GM12874 (cell line): ENCODE measurements around the gene MB.

Experiments
- TF ChIP-seq, protein P1 (sequence below): IDR thresholded peaks from 2 replicates; pipeline ENCODE4 v1.5.1; 2011; ENCODE audit warnings: low read depth, mild to moderate bottlenecking, control low read depth, low read length, moderate library complexity; ENCODE audit not compliant: insufficient read depth

The MB gene

DNA sequence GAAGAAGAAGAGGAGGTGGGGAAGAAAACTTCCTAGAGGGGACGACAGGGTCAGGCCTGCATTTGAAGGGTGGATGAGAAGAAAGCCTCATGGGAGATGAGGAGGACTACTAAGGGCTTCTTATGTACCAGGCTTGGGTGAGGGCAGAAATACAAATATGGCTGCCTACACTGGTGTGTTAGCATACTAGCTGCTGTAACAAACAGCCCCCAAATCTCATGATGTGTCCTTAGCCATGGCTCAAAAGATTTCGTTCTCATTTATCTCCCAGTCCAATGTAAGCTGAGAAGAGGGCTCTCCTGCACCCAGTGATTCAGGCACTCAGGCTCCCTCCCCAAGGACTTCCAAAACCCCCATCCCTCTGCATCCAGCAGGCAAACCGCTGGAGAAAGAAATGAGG lies 11.6 kb upstream of the MB start:
- TF ChIP-seq, protein P1, sequence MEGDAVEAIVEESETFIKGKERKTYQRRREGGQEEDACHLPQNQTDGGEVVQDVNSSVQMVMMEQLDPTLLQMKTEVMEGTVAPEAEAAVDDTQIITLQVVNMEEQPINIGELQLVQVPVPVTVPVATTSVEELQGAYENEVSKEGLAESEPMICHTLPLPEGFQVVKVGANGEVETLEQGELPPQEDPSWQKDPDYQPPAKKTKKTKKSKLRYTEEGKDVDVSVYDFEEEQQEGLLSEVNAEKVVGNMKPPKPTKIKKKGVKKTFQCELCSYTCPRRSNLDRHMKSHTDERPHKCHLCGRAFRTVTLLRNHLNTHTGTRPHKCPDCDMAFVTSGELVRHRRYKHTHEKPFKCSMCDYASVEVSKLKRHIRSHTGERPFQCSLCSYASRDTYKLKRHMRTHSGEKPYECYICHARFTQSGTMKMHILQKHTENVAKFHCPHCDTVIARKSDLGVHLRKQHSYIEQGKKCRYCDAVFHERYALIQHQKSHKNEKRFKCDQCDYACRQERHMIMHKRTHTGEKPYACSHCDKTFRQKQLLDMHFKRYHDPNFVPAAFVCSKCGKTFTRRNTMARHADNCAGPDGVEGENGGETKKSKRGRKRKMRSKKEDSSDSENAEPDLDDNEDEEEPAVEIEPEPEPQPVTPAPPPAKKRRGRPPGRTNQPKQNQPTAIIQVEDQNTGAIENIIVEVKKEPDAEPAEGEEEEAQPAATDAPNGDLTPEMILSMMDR, result no peak

- TF ChIP-seq, protein P1, result peak; percentile 64
Observed at GRCh38 chr22:35627267-35628041, 10.3 kb upstream of the MB start.

GRCh38 chr22:35625763-35626432 lies 8.8 kb upstream of the MB start:
- TF ChIP-seq, protein P1, result no peak

DNA sequence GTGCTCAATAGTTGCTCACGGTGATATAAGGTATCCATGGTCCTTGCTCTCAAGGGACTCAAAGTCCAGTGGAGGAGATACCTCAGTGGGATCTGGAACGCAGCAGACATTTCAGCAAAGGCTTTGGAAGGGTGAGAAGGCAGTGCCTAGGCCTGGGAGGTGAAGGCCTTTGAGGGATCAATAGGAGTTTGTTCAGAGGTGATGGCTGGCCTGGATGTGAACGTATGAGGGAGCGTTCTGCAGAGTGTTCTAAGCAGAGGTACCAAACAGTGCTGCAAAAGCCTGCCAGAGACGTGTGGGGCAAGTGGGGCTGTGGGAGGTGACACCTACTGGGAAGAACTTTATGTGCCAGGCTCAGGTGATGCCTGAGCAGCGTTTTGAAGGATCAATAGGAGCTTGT lies 7.4 kb upstream of the MB start:
- TF ChIP-seq, protein P1, result no peak

DNA sequence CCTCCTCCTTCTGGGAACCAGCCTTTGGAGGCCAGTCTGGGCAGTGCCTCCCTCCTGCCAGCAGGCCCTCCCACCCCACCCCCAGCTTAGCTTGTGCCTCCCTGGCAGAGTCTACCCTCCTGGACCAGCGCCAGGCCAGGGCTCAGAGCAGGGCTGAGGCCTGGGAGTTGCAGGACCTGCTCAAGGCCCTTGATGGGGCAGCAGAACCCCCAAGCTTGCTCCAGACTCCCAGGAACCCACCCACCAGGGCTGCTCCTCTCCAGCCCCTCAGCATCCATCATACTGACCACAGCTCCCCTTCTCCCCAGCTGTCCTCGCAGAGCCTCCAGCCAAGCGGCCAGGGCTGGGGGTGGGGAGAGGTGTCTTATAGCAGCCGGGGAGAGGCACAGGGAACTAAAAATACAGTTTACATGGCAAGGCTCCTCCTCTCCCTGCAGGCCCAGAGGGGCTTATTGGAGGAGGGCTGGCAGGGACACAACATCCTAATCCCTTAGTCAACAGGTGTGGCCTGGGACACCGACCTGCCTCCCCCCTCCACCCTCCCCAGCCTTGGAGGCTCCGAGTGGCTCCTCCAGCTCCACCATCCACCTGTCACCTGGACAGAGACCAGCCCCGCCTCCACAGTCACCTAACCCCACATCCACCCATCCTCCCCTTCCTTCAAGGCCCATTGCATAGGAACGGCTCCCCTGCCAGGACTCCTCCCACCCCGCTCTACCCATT lies 5.2 kb upstream of the MB start:
- TF ChIP-seq, protein P1, result no peak

DNA sequence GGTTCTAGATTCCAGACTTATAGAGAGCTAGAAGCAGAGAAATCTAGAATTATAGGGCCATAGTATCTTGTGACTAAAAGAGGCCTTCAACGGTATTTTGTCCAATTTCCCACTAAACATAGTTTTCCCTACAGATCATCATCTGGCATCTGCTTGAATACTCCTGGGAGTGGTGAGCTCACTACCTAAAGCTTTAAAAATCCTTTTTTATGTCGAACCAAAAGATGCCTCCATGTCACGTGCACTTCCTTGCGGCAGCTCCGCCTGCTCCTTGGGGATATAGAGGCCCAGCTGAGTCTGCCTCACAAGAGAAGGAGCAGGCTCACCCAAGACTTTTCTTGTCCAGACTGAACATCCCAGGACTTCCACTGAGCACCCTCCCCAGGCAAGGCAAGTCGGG lies 4.3 kb upstream of the MB start:
- TF ChIP-seq, protein P1, result no peak

GRCh38 chr22:35620624-35621251 lies 3.6 kb upstream of the MB start:
- TF ChIP-seq, protein P1, result no peak
